GM12878 (cell line): ENCODE data around the gene YIPF6. TPM values are rescaled to one million over a fixed set of nuclear protein-coding genes. Genes with fewer than 3 reads are reported as not detected.

ENCODE experiments used
- ATAC-seq: fragments of 200-7000 bp; cut with Tn5 transposase; 3 replicates; pipeline ENCODE4 v1.9.1; 2020; ENCODE audit warnings: mild to moderate bottlenecking, moderate library complexity
- BruUV-seq: library from RNA; stranded (reverse); fragments of 400-500 nt; replicated peaks from 2 replicates; lab custom pipeline; 2021; lab: Mats Ljungman, UMichigan
- CTCF ChIA-PET: fragments of 300-600 bp; sonication (Branson Sonifier 250); formaldehyde crosslinking; extraction: SDS; loops from one replicate; lab custom pipeline; 2021; ENCODE audit warnings: inconsistent platforms; lab: Yijun Ruan, JAX
- POLR2A ChIA-PET: fragments of 350-600 bp; formaldehyde crosslinking; extraction: SDS; loops from one replicate; lab custom pipeline; 2021; ENCODE audit warnings: inconsistent platforms; lab: Charles Lee
- RAD21 ChIA-PET: fragments of 300-600 bp; sonication (Branson Sonifier 250); formaldehyde crosslinking; loops from one replicate; lab custom pipeline; 2023; ENCODE audit warnings: antibody characterized with exemption; ENCODE audit not compliant: unreplicated experiment; lab: Charles Lee
- SMC1A ChIA-PET: fragments of 300-600 bp; sonication (Branson Sonifier 250); formaldehyde crosslinking; loops from one replicate; lab custom pipeline; 2023; ENCODE audit not compliant: unreplicated experiment, uncharacterized antibody; lab: Charles Lee
- DNase-seq: peaks from one replicate; pipeline ENCODE4 v3.0.0-alpha.2; 2011; ENCODE audit warnings: low read depth, low spot score
- FAIRE-seq: peaks from 3 replicates; lab custom pipeline; 2011; peaks lifted over from hg19 to GRCh38; lab: Jason Lieb, UNC
- H2AFZ ChIP-seq: 2 replicates; pipeline ENCODE4 v1.6.0; 2011; ENCODE audit warnings: low read depth, low read length, control low read depth; ENCODE audit not compliant: control insufficient read depth
- H3K27ac ChIP-seq: 2 replicates; pipeline ENCODE4 v1.5.1; 2011; ENCODE audit warnings: control low read depth; ENCODE audit not compliant: control insufficient read depth, insufficient read depth
- H3K27me3 ChIP-seq, 2 experiments: replicated peaks in 1 of 2; 2 replicates each; pipeline versions ENCODE4 v1.6.0 to v1.6.1; 2011; ENCODE audit warnings: low read length in 1 of 2; ENCODE audit not compliant: control insufficient read depth in 2 of 2, insufficient read depth in 2 of 2
- H3K36me3 ChIP-seq, 2 experiments: 2 replicates each; pipeline ENCODE4 v1.5.1; 2011; ENCODE audit warnings: low read length in 1 of 2; ENCODE audit not compliant: control insufficient read depth in 2 of 2, insufficient read depth in 2 of 2
- H3K4me1 ChIP-seq: 2 replicates; pipeline ENCODE4 v1.6.1; 2011; ENCODE audit warnings: mild to moderate bottlenecking, low read length, moderate library complexity, mixed read lengths; ENCODE audit not compliant: control insufficient read depth, insufficient read depth
- H3K4me2 ChIP-seq: 2 replicates; pipeline ENCODE4 v1.6.0; 2011; ENCODE audit warnings: control low read depth; ENCODE audit not compliant: control insufficient read depth, insufficient read depth
- H3K4me3 ChIP-seq: fragments of 200-600 bp; sonication (generic); 2 replicates; pipeline ENCODE4 v1.5.1; 2016
- H3K79me2 ChIP-seq: 2 replicates; pipeline ENCODE4 v1.6.0; 2011; ENCODE audit warnings: low read length; ENCODE audit not compliant: control insufficient read depth, insufficient read depth
- H3K9ac ChIP-seq: 2 replicates; pipeline ENCODE4 v1.8.0; 2011; ENCODE audit warnings: low read length, control low read depth, mixed read lengths; ENCODE audit not compliant: control insufficient read depth, insufficient read depth
- H3K9me3 ChIP-seq: replicated peaks from 3 replicates; pipeline ENCODE4 v1.5.1; 2011; ENCODE audit warnings: mild to moderate bottlenecking, low read length; ENCODE audit not compliant: control insufficient read depth, insufficient read depth
- H4K20me1 ChIP-seq: 2 replicates; pipeline ENCODE4 v1.6.0; 2011; ENCODE audit not compliant: control insufficient read depth, insufficient read depth
- CHD2 ChIP-seq: IDR thresholded peaks from 2 replicates; pipeline ENCODE4 v1.6.1; 2011; ENCODE audit warnings: low read depth, low read length, improper control_type of control experiment, borderline replicate concordance
- EP300 ChIP-seq, 2 experiments: fragments of 150-350 bp in 1 of 2; IDR thresholded peaks; 2 replicates each; pipeline ENCODE4 v1.6.1; 2011 to 2012; ENCODE audit warnings: low read depth in 2 of 2, low read length in 2 of 2, borderline replicate concordance in 1 of 2, improper control_type of control experiment in 1 of 2, inconsistent platforms in 1 of 2; ENCODE audit not compliant: control insufficient read depth in 1 of 2
- KLF5 ChIP-seq: fragments of 450-650 bp; IDR thresholded peaks from 2 replicates; pipeline ENCODE4 v1.6.1; 2014; ENCODE audit warnings: mild to moderate bottlenecking; ENCODE audit not compliant: partially characterized antibody
- MAX ChIP-seq: IDR thresholded peaks from 2 replicates; pipeline ENCODE4 v1.6.1; 2012; ENCODE audit warnings: low read depth, low read length, improper control_type of control experiment
- MXI1 ChIP-seq: fragments of 150-350 bp; IDR thresholded peaks from 2 replicates; pipeline ENCODE4 v1.6.1; 2011; ENCODE audit warnings: low read depth, mild to moderate bottlenecking, inconsistent platforms, low read length, improper control_type of control experiment
- NFYA ChIP-seq: IDR thresholded peaks from 2 replicates; pipeline ENCODE4 v1.6.1; 2011; ENCODE audit warnings: low read depth, mild to moderate bottlenecking, low read length, improper control_type of control experiment, borderline replicate concordance
- POLR2A ChIP-seq: IDR thresholded peaks from 2 replicates; pipeline ENCODE4 v1.6.1; 2011; ENCODE audit warnings: low read depth, mild to moderate bottlenecking, low read length
- RCOR1 ChIP-seq: conservative IDR thresholded peaks from 2 replicates; pipeline ENCODE4 v1.6.1; 2012; ENCODE audit warnings: low read depth, low read length, improper control_type of control experiment
- RELA ChIP-seq: fragments of 450-650 bp; IDR thresholded peaks from 2 replicates; pipeline ENCODE4 v1.8.0; 2014; ENCODE audit warnings: borderline replicate concordance; ENCODE audit not compliant: partially characterized antibody
- RELB ChIP-seq: fragments of 450-650 bp; IDR thresholded peaks from 2 replicates; pipeline ENCODE4 v1.6.1; 2017; ENCODE audit warnings: low read depth, mild to moderate bottlenecking, moderate library complexity
- WGBS: methylation state at CpG from one replicate; pipeline ENCODE4 v1.1.6; 2016; ENCODE audit warnings: low lambda C conversion rate; ENCODE audit not compliant: insufficient replicate concordance, insufficient coverage; ENCODE audit errors: missing lambda C conversion rate; 5-methylcytosine and 5-hydroxymethylcytosine counted together
- in situ Hi-C: fragments of 300-500 bp; cut with MboI; formaldehyde crosslinking; loops from 9 replicates; pipeline ENCODE4 v1.14.3; 2018; ENCODE audit warnings: mixed read lengths
- intact Hi-C: fragments of 100-400 bp; cut with micrococcal nuclease; formaldehyde crosslinking; loops from one replicate; pipeline ENCODE4 v1.14.2; 2022; ENCODE audit not compliant: unreplicated experiment
- polyA plus RNA-seq, 11 experiments: library from polyadenylated mRNA; depleted of rRNA in 4 of 11; unstranded in 6 of 11; stranded (reverse) in 5 of 11; fragments of >200 nt; fragmentation: Nextera tagmentation in 4 of 11; fragmentation: Illumina TruSeq in 1 of 11; extraction: Ambion mirVana in 4 of 11; extraction: Trizol in 1 of 11; gene quantifications; 1 replicate in 1 of 11; 2 replicates in 10 of 11; pipeline versions ENCODE4 v1.2.1 to v1.2.3, GENCODE V29; 2011 to 2016; ENCODE audit warnings: inconsistent platforms in 2 of 11, missing spikeins in 2 of 11, low read depth in 1 of 11
- total RNA-seq, 4 experiments: library from RNA; depleted of rRNA in 3 of 4; stranded (reverse); fragments of >200 nt in 3 of 4; fragmentation: Illumina TruSeq in 1 of 4; extraction: Trizol in 1 of 4; gene quantifications; 2 replicates each; pipeline versions ENCODE4 v1.2.1 to v1.2.3, GENCODE V29; 2013 to 2021
- TF ChIP-seq, protein P1 (sequence below): fragments of 150-350 bp; IDR thresholded peaks from 2 replicates; pipeline ENCODE4 v1.6.1; 2016; ENCODE audit warnings: low read depth, low read length
- TF ChIP-seq, protein P2 (sequence below): fragments of 450-650 bp; IDR thresholded peaks from 2 replicates; pipeline ENCODE4 v1.6.1; 2017; ENCODE audit warnings: mild to moderate bottlenecking
- TF ChIP-seq, protein P3 (sequence below): fragments of 450-650 bp; conservative IDR thresholded peaks from 2 replicates; pipeline ENCODE4 v1.6.1; 2017; ENCODE audit warnings: mild to moderate bottlenecking, moderate library complexity

YIPF6 gene
- total and polyA plus RNA-seq, 10 of the 15 experiments (the other 5 are each of a cell fraction or from before 2014, with no cell fraction given): 5.9 to 23.1 (median 12.2) TPM

- TF ChIP-seq RELB (no peak), RCOR1 (no peak), EP300 (IDR thresholded peaks at IDR 0.05; ENCODE audit: borderline replicate concordance in 1 of 2, control insufficient read depth in 1 of 2, low read depth in 2 of 2, low read length in 2 of 2) (no peak), MXI1 (no peak), POLR2A (no peak)
These were observed 51.3 kb downstream of the YIPF6 start (continued) for GRCh38 chrX:68550193-68550592.

DNA sequence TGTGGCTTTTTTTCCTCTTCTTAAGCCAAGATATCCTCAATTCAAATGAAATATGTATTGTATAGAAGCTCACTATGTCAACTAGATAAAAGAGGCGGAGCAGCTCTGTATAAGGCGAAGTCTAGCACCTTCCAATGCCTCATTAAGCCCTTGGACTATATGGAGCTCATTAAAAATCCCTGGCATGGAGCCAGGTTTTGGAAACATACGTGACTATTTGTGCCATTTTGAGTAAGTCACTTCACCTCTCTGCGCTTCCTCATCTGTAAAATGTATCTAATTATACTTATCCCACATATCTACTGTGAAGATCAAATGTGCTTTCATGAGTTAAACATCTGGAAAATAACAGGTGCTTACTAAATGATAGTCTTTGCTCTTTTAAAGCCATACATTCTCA lies 57.2 kb downstream of the YIPF6 start:
- RAD21 ChIA-PET: interaction anchor here (2.0 kb wide), 1 partner anchor 12 kb away, joined by 4 read pairs; no protein-coding TSS in a partner anchor
- Histone ChIP-seq H3K4me2 (no peak overlapping the region), H3K36me3 (no peaks in the 10 kb centered on the region), H4K20me1 (no peaks in the 10 kb centered on the region), H3K9ac (no peak overlapping the region), H3K4me3 (no peak overlapping the region), H2AFZ (no peak overlapping the region), H3K4me1 (no peaks in the 10 kb centered on the region), H3K79me2 (no peaks in the 10 kb centered on the region), H3K27ac (no peak overlapping the region), H3K9me3 (no peaks in the 10 kb centered on the region; the same call in 2 of the 3 replicates), H3K27me3 (no peaks in the 10 kb centered on the region)
- FAIRE-seq (no peak), DNase-seq (no peak), ATAC-seq (no peak)
- SMC1A ChIA-PET: interaction anchor here (0.7 to 1.5 kb wide), 2 partner anchors 14 to 24 kb away, joined by 4 read pairs; no protein-coding TSS in a partner anchor
- CTCF ChIA-PET: interaction anchor here (1.0 to 1.3 kb wide), 2 partner anchors 9 to 15 kb away, joined by 3 to 4 read pairs; no protein-coding TSS in a partner anchor
- POLR2A ChIA-PET: no interaction called here
- WGBS: 24% methylated on average over 4 of the region's 4 CpGs
- intact Hi-C loops: no loop called here
- no TSS peak for BruUV-seq
- in situ Hi-C loops: no loop called here
- TF ChIP-seq RELA: no peak
- TF ChIP-seq, protein P1, sequence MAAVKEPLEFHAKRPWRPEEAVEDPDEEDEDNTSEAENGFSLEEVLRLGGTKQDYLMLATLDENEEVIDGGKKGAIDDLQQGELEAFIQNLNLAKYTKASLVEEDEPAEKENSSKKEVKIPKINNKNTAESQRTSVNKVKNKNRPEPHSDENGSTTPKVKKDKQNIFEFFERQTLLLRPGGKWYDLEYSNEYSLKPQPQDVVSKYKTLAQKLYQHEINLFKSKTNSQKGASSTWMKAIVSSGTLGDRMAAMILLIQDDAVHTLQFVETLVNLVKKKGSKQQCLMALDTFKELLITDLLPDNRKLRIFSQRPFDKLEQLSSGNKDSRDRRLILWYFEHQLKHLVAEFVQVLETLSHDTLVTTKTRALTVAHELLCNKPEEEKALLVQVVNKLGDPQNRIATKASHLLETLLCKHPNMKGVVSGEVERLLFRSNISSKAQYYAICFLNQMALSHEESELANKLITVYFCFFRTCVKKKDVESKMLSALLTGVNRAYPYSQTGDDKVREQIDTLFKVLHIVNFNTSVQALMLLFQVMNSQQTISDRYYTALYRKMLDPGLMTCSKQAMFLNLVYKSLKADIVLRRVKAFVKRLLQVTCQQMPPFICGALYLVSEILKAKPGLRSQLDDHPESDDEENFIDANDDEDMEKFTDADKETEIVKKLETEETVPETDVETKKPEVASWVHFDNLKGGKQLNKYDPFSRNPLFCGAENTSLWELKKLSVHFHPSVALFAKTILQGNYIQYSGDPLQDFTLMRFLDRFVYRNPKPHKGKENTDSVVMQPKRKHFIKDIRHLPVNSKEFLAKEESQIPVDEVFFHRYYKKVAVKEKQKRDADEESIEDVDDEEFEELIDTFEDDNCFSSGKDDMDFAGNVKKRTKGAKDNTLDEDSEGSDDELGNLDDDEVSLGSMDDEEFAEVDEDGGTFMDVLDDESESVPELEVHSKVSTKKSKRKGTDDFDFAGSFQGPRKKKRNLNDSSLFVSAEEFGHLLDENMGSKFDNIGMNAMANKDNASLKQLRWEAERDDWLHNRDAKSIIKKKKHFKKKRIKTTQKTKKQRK: no peak
- TF ChIP-seq, protein P2, sequence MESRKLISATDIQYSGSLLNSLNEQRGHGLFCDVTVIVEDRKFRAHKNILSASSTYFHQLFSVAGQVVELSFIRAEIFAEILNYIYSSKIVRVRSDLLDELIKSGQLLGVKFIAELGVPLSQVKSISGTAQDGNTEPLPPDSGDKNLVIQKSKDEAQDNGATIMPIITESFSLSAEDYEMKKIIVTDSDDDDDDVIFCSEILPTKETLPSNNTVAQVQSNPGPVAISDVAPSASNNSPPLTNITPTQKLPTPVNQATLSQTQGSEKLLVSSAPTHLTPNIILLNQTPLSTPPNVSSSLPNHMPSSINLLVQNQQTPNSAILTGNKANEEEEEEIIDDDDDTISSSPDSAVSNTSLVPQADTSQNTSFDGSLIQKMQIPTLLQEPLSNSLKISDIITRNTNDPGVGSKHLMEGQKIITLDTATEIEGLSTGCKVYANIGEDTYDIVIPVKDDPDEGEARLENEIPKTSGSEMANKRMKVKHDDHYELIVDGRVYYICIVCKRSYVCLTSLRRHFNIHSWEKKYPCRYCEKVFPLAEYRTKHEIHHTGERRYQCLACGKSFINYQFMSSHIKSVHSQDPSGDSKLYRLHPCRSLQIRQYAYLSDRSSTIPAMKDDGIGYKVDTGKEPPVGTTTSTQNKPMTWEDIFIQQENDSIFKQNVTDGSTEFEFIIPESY: no peak
- TF ChIP-seq, protein P3, sequence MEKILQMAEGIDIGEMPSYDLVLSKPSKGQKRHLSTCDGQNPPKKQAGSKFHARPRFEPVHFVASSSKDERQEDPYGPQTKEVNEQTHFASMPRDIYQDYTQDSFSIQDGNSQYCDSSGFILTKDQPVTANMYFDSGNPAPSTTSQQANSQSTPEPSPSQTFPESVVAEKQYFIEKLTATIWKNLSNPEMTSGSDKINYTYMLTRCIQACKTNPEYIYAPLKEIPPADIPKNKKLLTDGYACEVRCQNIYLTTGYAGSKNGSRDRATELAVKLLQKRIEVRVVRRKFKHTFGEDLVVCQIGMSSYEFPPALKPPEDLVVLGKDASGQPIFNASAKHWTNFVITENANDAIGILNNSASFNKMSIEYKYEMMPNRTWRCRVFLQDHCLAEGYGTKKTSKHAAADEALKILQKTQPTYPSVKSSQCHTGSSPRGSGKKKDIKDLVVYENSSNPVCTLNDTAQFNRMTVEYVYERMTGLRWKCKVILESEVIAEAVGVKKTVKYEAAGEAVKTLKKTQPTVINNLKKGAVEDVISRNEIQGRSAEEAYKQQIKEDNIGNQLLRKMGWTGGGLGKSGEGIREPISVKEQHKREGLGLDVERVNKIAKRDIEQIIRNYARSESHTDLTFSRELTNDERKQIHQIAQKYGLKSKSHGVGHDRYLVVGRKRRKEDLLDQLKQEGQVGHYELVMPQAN: no peak
- TF ChIP-seq CHD2: no peak
- no peak for TF ChIP-seq NFYA
- TF ChIP-seq KLF5: no peak
- no peak for TF ChIP-seq MAX
